Measurements from ENCODE around the gene ANXA6.

The ANXA6 gene

GRCh38 chr5:151089726-151090125, 67.9 kb downstream of the ANXA6 start:
- no peak overlapping the region for H3K4me2 ChIP-seq
- H3K9ac ChIP-seq = no peak overlapping the region
- no peak for TF ChIP-seq Cebpa-rat (IDR thresholded peaks at IDR 0.05)
- H4K20me1 ChIP-seq = no peaks in the 10 kb centered on the region
- peaks cover 37% of the 10 kb centered on the region for H3K4me1 ChIP-seq
- no peaks in the 10 kb centered on the region for H3K9me3 ChIP-seq
- no peak overlapping the region for H3K27ac ChIP-seq
- no peak overlapping the region for H3K4me3 ChIP-seq
- no peaks in the 10 kb centered on the region for H3K36me3 ChIP-seq
- no peaks in the 10 kb centered on the region for H3K27me3 ChIP-seq

- Histone ChIP-seq H3K9ac (no peak overlapping the region), H3K4me1 (peaks cover 30% of the 10 kb centered on the region), H3K27me3 (no peaks in the 10 kb centered on the region), H3K27ac (no peak overlapping the region), H3K9me3 (no peaks in the 10 kb centered on the region), H3K4me2 (no peak overlapping the region), H4K20me1 (no peaks in the 10 kb centered on the region), H3K36me3 (no peaks in the 10 kb centered on the region), H3K4me3 (no peak overlapping the region)
- TF ChIP-seq Cebpa-rat (IDR thresholded peaks at IDR 0.05) = no peak
These were observed 68.6 kb downstream of the ANXA6 start for GRCh38 chr5:151088986-151089385.

GRCh38 chr5:151087486-151087885, 70.1 kb downstream of the ANXA6 start:
- Histone ChIP-seq H3K27ac (no peak overlapping the region), H3K9me3 (no peaks in the 10 kb centered on the region), H3K9ac (no peak overlapping the region), H3K4me2 (peak overlapping the region; percentile 53; the same call in 1 of the 2 replicates), H3K27me3 (no peaks in the 10 kb centered on the region), H3K4me1 (peaks cover 26% of the 10 kb centered on the region), H3K36me3 (no peaks in the 10 kb centered on the region), H4K20me1 (no peaks in the 10 kb centered on the region), H3K4me3 (no peak overlapping the region)
- no peak for TF ChIP-seq Cebpa-rat (IDR thresholded peaks at IDR 0.05)

GRCh38 chr5:151086905-151087360, 70.6 kb downstream of the ANXA6 start:
- Histone ChIP-seq H4K20me1 (no peaks in the 10 kb centered on the region), H3K4me2 (peak overlapping the region; percentile 53), H3K27ac (0 out of 2 replicates have a peak overlapping the region, but pooled peaks have one; percentile 22), H3K9me3 (no peaks in the 10 kb centered on the region), H3K4me1 (peaks cover 32% of the 10 kb centered on the region), H3K4me3 (no peak overlapping the region), H3K27me3 (no peaks in the 10 kb centered on the region), H3K9ac (no peak overlapping the region), H3K36me3 (no peaks in the 10 kb centered on the region)
- TF ChIP-seq Cebpa-rat (IDR thresholded peaks at IDR 0.05) = no peak

GRCh38 chr5:151086192-151086869, 71.2 kb downstream of the ANXA6 start:
- Histone ChIP-seq H3K4me2 (peak overlapping the region; percentile 53), H4K20me1 (no peaks in the 10 kb centered on the region), H3K4me1 (peaks cover 36% of the 10 kb centered on the region), H3K36me3 (no peaks in the 10 kb centered on the region), H3K9ac (no peak overlapping the region), H3K4me3 (no peak overlapping the region), H3K27ac (0 out of 2 replicates have a peak overlapping the region, but pooled peaks have one; percentile 22), H3K9me3 (no peaks in the 10 kb centered on the region), H3K27me3 (no peaks in the 10 kb centered on the region)
- no peak for TF ChIP-seq Cebpa-rat (IDR thresholded peaks at IDR 0.05)

GRCh38 chr5:151085517-151086041, 72.0 kb downstream of the ANXA6 start:
- Histone ChIP-seq H3K36me3 (no peaks in the 10 kb centered on the region), H3K4me2 (peak overlapping the region; percentile 7; the same call in 1 of the 2 replicates), H3K4me3 (no peak overlapping the region), H3K4me1 (peaks cover 36% of the 10 kb centered on the region), H4K20me1 (no peaks in the 10 kb centered on the region), H3K27me3 (no peaks in the 10 kb centered on the region), H3K9me3 (no peaks in the 10 kb centered on the region), H3K27ac (no peak overlapping the region), H3K9ac (no peak overlapping the region)
- no peak for TF ChIP-seq Cebpa-rat (IDR thresholded peaks at IDR 0.05)

GRCh38 chr5:151084363-151084762, 73.2 kb downstream of the ANXA6 start:
- Histone ChIP-seq H3K9me3 (no peaks in the 10 kb centered on the region), H4K20me1 (peaks cover 10% of the 10 kb centered on the region), H3K9ac (no peak overlapping the region), H3K27ac (no peak overlapping the region), H3K27me3 (no peaks in the 10 kb centered on the region), H3K4me2 (no peak overlapping the region), H3K4me1 (peaks cover 44% of the 10 kb centered on the region), H3K4me3 (no peak overlapping the region), H3K36me3 (no peaks in the 10 kb centered on the region)
- no peak for TF ChIP-seq Cebpa-rat (IDR thresholded peaks at IDR 0.05)

GRCh38 chr5:151083081-151083676, 74.4 kb downstream of the ANXA6 start:
- no peak overlapping the region for H3K9ac ChIP-seq
- no peak for TF ChIP-seq Cebpa-rat (IDR thresholded peaks at IDR 0.05)
- H3K4me1 ChIP-seq = peaks cover 55% of the 10 kb centered on the region
- H3K27me3 ChIP-seq = no peaks in the 10 kb centered on the region
- peaks cover 11% of the 10 kb centered on the region for H3K36me3 ChIP-seq
- H3K4me2 ChIP-seq = peak overlapping the region; percentile 87; the same call in 1 of the 2 replicates
- H3K27ac ChIP-seq = no peak overlapping the region
- no peaks in the 10 kb centered on the region for H3K9me3 ChIP-seq
- no peak overlapping the region for H3K4me3 ChIP-seq
- peaks cover 22% of the 10 kb centered on the region for H4K20me1 ChIP-seq

- Histone ChIP-seq H3K27me3 (no peaks in the 10 kb centered on the region), H3K36me3 (peaks cover 19% of the 10 kb centered on the region), H3K4me2 (peak overlapping the region; percentile 87), H3K27ac (no peak overlapping the region), H3K4me1 (peaks cover 61% of the 10 kb centered on the region), H3K9me3 (no peaks in the 10 kb centered on the region), H4K20me1 (peaks cover 30% of the 10 kb centered on the region), H3K9ac (no peak overlapping the region), H3K4me3 (peak overlapping the region; percentile 93)
- TF ChIP-seq Cebpa-rat (IDR thresholded peaks at IDR 0.05) = no peak
These were observed 75.2 kb downstream of the ANXA6 start for GRCh38 chr5:151082282-151082902.

All from BLaER1 (cell line).